Measurements from ENCODE around the gene AKR1C8. TPM values are rescaled to one million over a fixed set of nuclear protein-coding genes. Genes with fewer than 3 reads are reported as not detected.
A peak's percentile ranks its signal among the peaks of the same experiment; 100 is the strongest.

Gene AKR1C8
- total and polyA plus RNA-seq, 2 of the 13 experiments (the other 11 are each of a cell fraction or from before 2014, with no cell fraction given) = 0.12 TPM; not detected in 1

DNA sequence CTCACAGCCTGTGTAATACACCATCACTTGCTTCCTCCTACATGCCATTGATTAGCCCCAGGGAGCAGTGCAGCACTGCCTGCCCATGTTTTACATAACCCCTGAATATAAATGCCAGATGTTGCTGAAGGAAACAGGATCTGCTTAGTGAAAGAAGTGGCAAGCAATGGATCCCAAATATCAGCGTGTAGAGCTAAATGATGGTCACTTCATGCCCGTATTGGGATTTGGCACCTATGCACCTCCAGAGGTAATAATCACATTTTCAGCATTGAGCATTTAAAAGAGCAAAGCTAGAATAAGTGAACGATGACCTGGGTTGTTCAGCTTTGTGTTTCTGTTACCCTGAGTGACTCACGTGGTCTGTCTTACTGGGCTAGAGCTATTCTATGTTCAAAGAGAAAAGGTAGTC lies 11.8 kb upstream of the AKR1C8 start, which contains the start of gene AKR1C4 (continued):
- TF ChIP-seq MED1 (CRISPR knock-in tag; IDR thresholded peaks at IDR 0.05) = 0 out of 2 replicates have a peak, but pooled peaks have one; percentile 14
- TF ChIP-seq FOXP4 (CRISPR knock-in tag; IDR thresholded peaks at IDR 0.05) = no peak
- TF ChIP-seq IRF2 (CRISPR knock-in tag; IDR thresholded peaks at IDR 0.05) = peak; percentile 35; the same call in 1 of the 2 replicates
- TF ChIP-seq, protein P1, sequence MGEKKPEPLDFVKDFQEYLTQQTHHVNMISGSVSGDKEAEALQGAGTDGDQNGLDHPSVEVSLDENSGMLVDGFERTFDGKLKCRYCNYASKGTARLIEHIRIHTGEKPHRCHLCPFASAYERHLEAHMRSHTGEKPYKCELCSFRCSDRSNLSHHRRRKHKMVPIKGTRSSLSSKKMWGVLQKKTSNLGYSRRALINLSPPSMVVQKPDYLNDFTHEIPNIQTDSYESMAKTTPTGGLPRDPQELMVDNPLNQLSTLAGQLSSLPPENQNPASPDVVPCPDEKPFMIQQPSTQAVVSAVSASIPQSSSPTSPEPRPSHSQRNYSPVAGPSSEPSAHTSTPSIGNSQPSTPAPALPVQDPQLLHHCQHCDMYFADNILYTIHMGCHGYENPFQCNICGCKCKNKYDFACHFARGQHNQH (CRISPR knock-in tag; IDR thresholded peaks at IDR 0.05) = 0 out of 2 replicates have a peak, but pooled peaks have one; percentile 22
- TF ChIP-seq RFXANK (CRISPR knock-in tag; IDR thresholded peaks at IDR 0.05) = no peak
- no peak for TF ChIP-seq ZKSCAN1 (IDR thresholded peaks at IDR 0.05; ENCODE audit: low read length)
- TF ChIP-seq ZNF335 (CRISPR knock-in tag; IDR thresholded peaks at IDR 0.05) = no peak
- TF ChIP-seq, protein P2, sequence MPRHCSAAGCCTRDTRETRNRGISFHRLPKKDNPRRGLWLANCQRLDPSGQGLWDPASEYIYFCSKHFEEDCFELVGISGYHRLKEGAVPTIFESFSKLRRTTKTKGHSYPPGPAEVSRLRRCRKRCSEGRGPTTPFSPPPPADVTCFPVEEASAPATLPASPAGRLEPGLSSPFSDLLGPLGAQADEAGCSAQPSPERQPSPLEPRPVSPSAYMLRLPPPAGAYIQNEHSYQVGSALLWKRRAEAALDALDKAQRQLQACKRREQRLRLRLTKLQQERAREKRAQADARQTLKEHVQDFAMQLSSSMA (CRISPR knock-in tag; IDR thresholded peaks at IDR 0.05) = no peak
- TF ChIP-seq, protein P3, sequence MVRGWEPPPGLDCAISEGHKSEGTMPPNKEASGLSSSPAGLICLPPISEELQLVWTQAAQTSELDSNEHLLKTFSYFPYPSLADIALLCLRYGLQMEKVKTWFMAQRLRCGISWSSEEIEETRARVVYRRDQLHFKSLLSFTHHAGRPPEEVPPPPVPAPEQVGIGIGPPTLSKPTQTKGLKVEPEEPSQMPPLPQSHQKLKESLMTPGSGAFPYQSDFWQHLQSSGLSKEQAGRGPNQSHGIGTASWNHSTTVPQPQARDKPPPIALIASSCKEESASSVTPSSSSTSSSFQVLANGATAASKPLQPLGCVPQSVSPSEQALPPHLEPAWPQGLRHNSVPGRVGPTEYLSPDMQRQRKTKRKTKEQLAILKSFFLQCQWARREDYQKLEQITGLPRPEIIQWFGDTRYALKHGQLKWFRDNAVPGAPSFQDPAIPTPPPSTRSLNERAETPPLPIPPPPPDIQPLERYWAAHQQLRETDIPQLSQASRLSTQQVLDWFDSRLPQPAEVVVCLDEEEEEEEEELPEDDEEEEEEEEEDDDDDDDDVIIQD (CRISPR knock-in tag; IDR thresholded peaks at IDR 0.05; ENCODE audit: low read depth) = peak; percentile 17; the same call in 1 of the 2 replicates
- TF ChIP-seq ZFAT (CRISPR knock-in tag; conservative IDR thresholded peaks at IDR 0.05) = no peak
- TF ChIP-seq CBFB (CRISPR knock-in tag; IDR thresholded peaks at IDR 0.05) = no peak
- no peak for TF ChIP-seq GTF2F1 (IDR thresholded peaks at IDR 0.05; ENCODE audit: low read length)
- no peak for TF ChIP-seq SOX5 (CRISPR knock-in tag; IDR thresholded peaks at IDR 0.05; ENCODE audit: borderline replicate concordance)
- TF ChIP-seq, protein P4, sequence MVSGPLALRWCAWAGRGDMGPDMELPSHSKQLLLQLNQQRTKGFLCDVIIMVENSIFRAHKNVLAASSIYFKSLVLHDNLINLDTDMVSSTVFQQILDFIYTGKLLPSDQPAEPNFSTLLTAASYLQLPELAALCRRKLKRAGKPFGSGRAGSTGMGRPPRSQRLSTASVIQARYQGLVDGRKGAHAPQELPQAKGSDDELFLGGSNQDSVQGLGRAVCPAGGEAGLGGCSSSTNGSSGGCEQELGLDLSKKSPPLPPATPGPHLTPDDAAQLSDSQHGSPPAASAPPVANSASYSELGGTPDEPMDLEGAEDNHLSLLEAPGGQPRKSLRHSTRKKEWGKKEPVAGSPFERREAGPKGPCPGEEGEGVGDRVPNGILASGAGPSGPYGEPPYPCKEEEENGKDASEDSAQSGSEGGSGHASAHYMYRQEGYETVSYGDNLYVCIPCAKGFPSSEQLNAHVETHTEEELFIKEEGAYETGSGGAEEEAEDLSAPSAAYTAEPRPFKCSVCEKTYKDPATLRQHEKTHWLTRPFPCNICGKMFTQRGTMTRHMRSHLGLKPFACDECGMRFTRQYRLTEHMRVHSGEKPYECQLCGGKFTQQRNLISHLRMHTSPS (CRISPR knock-in tag; IDR thresholded peaks at IDR 0.05; ENCODE audit: low read depth) = no peak
- TF ChIP-seq SIN3B (IDR thresholded peaks at IDR 0.05; ENCODE audit: low read length) = no peak
- TF ChIP-seq CERS6 (CRISPR knock-in tag; IDR thresholded peaks at IDR 0.05) = no peak
- TF ChIP-seq SALL1 (CRISPR knock-in tag; IDR thresholded peaks at IDR 0.05) = 0 out of 2 replicates have a peak, but pooled peaks have one; percentile 14
- no peak for TF ChIP-seq FOXO1 (CRISPR knock-in tag; IDR thresholded peaks at IDR 0.05)
- no peak for TF ChIP-seq TEAD2 (CRISPR knock-in tag; IDR thresholded peaks at IDR 0.05)
- TF ChIP-seq ZBTB38 (CRISPR knock-in tag; IDR thresholded peaks at IDR 0.05) = no peak
- TF ChIP-seq KDM2A (CRISPR knock-in tag; IDR thresholded peaks at IDR 0.05; ENCODE audit: borderline replicate concordance, low read depth) = no peak
- no peak for TF ChIP-seq ZNF691 (CRISPR knock-in tag; IDR thresholded peaks at IDR 0.05; ENCODE audit: borderline replicate concordance, low read depth)
- TF ChIP-seq KLF16 (CRISPR knock-in tag; IDR thresholded peaks at IDR 0.05) = no peak

All from HepG2 (cell line).